Measurements from ENCODE around the gene INSR.
A peak's percentile ranks its signal among the peaks of the same experiment; 100 is the strongest.

Gene INSR

GRCh38 chr19:7331446-7331845 is 37.2 kb upstream of the INSR start:
- TF ChIP-seq EZH2 (IDR thresholded peaks at IDR 0.05; ENCODE audit: borderline replicate concordance, low read depth, low read length, severe bottlenecking): no peak
- no peak for TF ChIP-seq CTCF (IDR thresholded peaks at IDR 0.05; ENCODE audit: borderline replicate concordance, extremely low read depth, low read length, poor library complexity, severe bottlenecking)
- no peak overlapping the region for H3K27ac ChIP-seq (ENCODE audit: low read length)
- no peak overlapping the region for H3K9ac ChIP-seq (ENCODE audit: low read depth, low read length)
- H3K9me3 ChIP-seq (ENCODE audit: insufficient read depth, low read length, severe bottlenecking): no peaks in the 10 kb centered on the region
- H2AFZ ChIP-seq (ENCODE audit: low read depth, low read length): no peak overlapping the region
- ATAC-seq (ENCODE audit: insufficient read depth, low read depth) (no peak), DNase-seq (no peak)
- no peaks in the 10 kb centered on the region for H3K79me2 ChIP-seq (ENCODE audit: insufficient read depth, low read length)
- no peaks in the 10 kb centered on the region for H3K36me3 ChIP-seq (ENCODE audit: insufficient read depth, low read length)
- no peak overlapping the region for H3K4me2 ChIP-seq (ENCODE audit: insufficient read depth, low read length)
- H4K20me1 ChIP-seq (ENCODE audit: insufficient read depth, low read length): no peaks in the 10 kb centered on the region
- H3K27me3 ChIP-seq (ENCODE audit: insufficient read depth, low read length, poor library complexity): no peaks in the 10 kb centered on the region
- no peak overlapping the region for H3K4me3 ChIP-seq (ENCODE audit: low read depth in 1 of 2, low read length in 2 of 2)
- no peaks in the 10 kb centered on the region for H3K4me1 ChIP-seq (ENCODE audit: insufficient read depth, low read length)

- ATAC-seq (ENCODE audit: insufficient read depth, low read depth) (no peak), DNase-seq (no peak)
- Histone ChIP-seq H3K79me2 (ENCODE audit: insufficient read depth, low read length) (no peaks in the 10 kb centered on the region), H3K36me3 (ENCODE audit: insufficient read depth, low read length) (no peaks in the 10 kb centered on the region), H3K4me2 (ENCODE audit: insufficient read depth, low read length) (no peak overlapping the region), H3K9ac (ENCODE audit: low read depth, low read length) (no peak overlapping the region), H3K9me3 (ENCODE audit: insufficient read depth, low read length, severe bottlenecking) (no peaks in the 10 kb centered on the region), H3K27ac (ENCODE audit: low read length) (no peak overlapping the region), H3K4me1 (ENCODE audit: insufficient read depth, low read length) (no peaks in the 10 kb centered on the region), H2AFZ (ENCODE audit: low read depth, low read length) (no peak overlapping the region), H3K27me3 (ENCODE audit: insufficient read depth, low read length, poor library complexity) (no peaks in the 10 kb centered on the region), H3K4me3 (ENCODE audit: low read depth in 1 of 2, low read length in 2 of 2) (no peak overlapping the region), H4K20me1 (ENCODE audit: insufficient read depth, low read length) (no peaks in the 10 kb centered on the region)
- no peak for TF ChIP-seq EZH2 (IDR thresholded peaks at IDR 0.05; ENCODE audit: borderline replicate concordance, low read depth, low read length, severe bottlenecking)
- TF ChIP-seq CTCF (IDR thresholded peaks at IDR 0.05; ENCODE audit: borderline replicate concordance, extremely low read depth, low read length, poor library complexity, severe bottlenecking): peak; percentile 38
Observed at GRCh38 chr19:7328647-7329046, 34.4 kb upstream of the INSR start.

- Histone ChIP-seq H3K36me3 (ENCODE audit: insufficient read depth, low read length) (no peaks in the 10 kb centered on the region), H3K27me3 (ENCODE audit: insufficient read depth, low read length, poor library complexity) (no peaks in the 10 kb centered on the region), H3K27ac (ENCODE audit: low read length) (no peak overlapping the region), H3K4me3 (ENCODE audit: low read depth in 1 of 2, low read length in 2 of 2) (no peak overlapping the region), H3K9me3 (ENCODE audit: insufficient read depth, low read length, severe bottlenecking) (no peaks in the 10 kb centered on the region), H3K79me2 (ENCODE audit: insufficient read depth, low read length) (no peaks in the 10 kb centered on the region), H3K4me1 (ENCODE audit: insufficient read depth, low read length) (no peaks in the 10 kb centered on the region), H4K20me1 (ENCODE audit: insufficient read depth, low read length) (no peaks in the 10 kb centered on the region), H3K9ac (ENCODE audit: low read depth, low read length) (no peak overlapping the region), H3K4me2 (ENCODE audit: insufficient read depth, low read length) (no peak overlapping the region), H2AFZ (ENCODE audit: low read depth, low read length) (no peak overlapping the region)
- no peak for ATAC-seq (ENCODE audit: insufficient read depth, low read depth)
- DNase-seq: no peak
- no peak for TF ChIP-seq CTCF (IDR thresholded peaks at IDR 0.05; ENCODE audit: borderline replicate concordance, extremely low read depth, low read length, poor library complexity, severe bottlenecking)
- TF ChIP-seq EZH2 (IDR thresholded peaks at IDR 0.05; ENCODE audit: borderline replicate concordance, low read depth, low read length, severe bottlenecking): no peak
Observed at GRCh38 chr19:7327802-7328201, 33.6 kb upstream of the INSR start.

Data from DND-41 (cell line).